Motor neuron (in vitro differentiated cells): ENCODE data around the gene SEC14L2. TPM values are rescaled to one million over a fixed set of nuclear protein-coding genes. Genes with fewer than 3 reads are reported as not detected.

Experiments
- ATAC-seq, 8 experiments: fragments of 200-7000 bp; cut with Tn5 transposase; replicated peaks in 6 of 8; 2 replicates each; pipeline ENCODE4 v1.8.0; 2021; ENCODE audit warnings: mild to moderate bottlenecking in 8 of 8, moderate library complexity in 8 of 8
- H3K27ac ChIP-seq, 2 donors: fragments of 250-450 bp; sonication (Bioruptor Pico); 2 replicates each; pipeline ENCODE4 v1.9.0; 2021; ENCODE audit warnings: antibody characterized with exemption in 2 of 2, mild to moderate bottlenecking in 2 of 2, moderate library complexity in 1 of 2
- H3K4me1 ChIP-seq, 2 donors: fragments of 250-450 bp; sonication (Bioruptor Pico); replicated peaks in 1 of 2; 2 replicates each; pipeline ENCODE4 v1.6.1; 2021; ENCODE audit warnings: antibody characterized with exemption in 2 of 2, mild to moderate bottlenecking in 2 of 2, moderate library complexity in 1 of 2
- H3K4me3 ChIP-seq, 5 donors: fragments of 250-450 bp; sonication (Bioruptor Pico); 2 replicates each; pipeline ENCODE4 v1.9.0; 2021; ENCODE audit warnings: antibody characterized with exemption in 5 of 5, mild to moderate bottlenecking in 5 of 5, moderate library complexity in 4 of 5
- WGBS, 10 experiments: fragments of 450-650 bp; shearing (Covaris generic); methylation state at CpG; one replicate each; pipeline ENCODE4 v1.0.0; 2022; 5-methylcytosine and 5-hydroxymethylcytosine counted together
- in situ Hi-C, 9 experiments: fragments of 400-800 bp; cut with MboI; loops; one replicate each; pipeline ENCODE4 v1.15.0; 2021; ENCODE audit warnings: low sequenced_read_pairs in 9 of 9, low pct_unique_long_range_greater_than_20kb in 2 of 9; ENCODE audit not compliant: unreplicated experiment in 9 of 9
- total RNA-seq, 8 experiments: library from RNA; unstranded; fragments of 300-600 nt; gene quantifications; 2 replicates each; pipeline versions ENCODE4 v1.2.3 to v1.2.4, GENCODE V29; 2022

SEC14L2 gene
- total RNA-seq, 8 experiments from 2014 or later, result 2.0 to 17.3 (median 7.5) TPM

GRCh38 chr22:30426388-30427353 lies 29.9 kb downstream of the SEC14L2 start:
- Histone ChIP-seq H3K4me3 (peak overlapping the region; percentile 52 to 85 (median 73)), H3K27ac (no peak overlapping the region), H3K4me1 (peaks cover 9 to 13% of the 10 kb centered on the region in 2 donors)
- peak in 3 of 8 experiments; percentile 7 to 24 (median 12) for ATAC-seq
- 0 to 90% (median 35%) methylated on average over 1 to 13 of the region's 29 CpGs; no CpG with 5 or more reads in 2 of the 10 experiments for WGBS, 10 experiments
- in situ Hi-C loops, result no loop called here

GRCh38 chr22:30427871-30428270 lies 31.1 kb downstream of the SEC14L2 start:
- no peak overlapping the region for H3K27ac ChIP-seq
- ATAC-seq, result no peak
- no peak overlapping the region for H3K4me3 ChIP-seq
- peaks cover 0 to 2% of the 10 kb centered on the region in 2 donors for H3K4me1 ChIP-seq
- in situ Hi-C loops, result no loop called here
- no CpG with 5 or more reads among the region's 1 CpG for WGBS, 10 experiments

GRCh38 chr22:30429887-30430286 lies 33.1 kb downstream of the SEC14L2 start:
- in situ Hi-C loops, result no loop called here
- H3K4me1 ChIP-seq, result peaks cover 0 to 2% of the 10 kb centered on the region in 2 donors
- no CpG with 5 or more reads among the region's 4 CpGs for WGBS, 10 experiments

GRCh38 chr22:30430933-30431332 lies 34.1 kb downstream of the SEC14L2 start:
- in situ Hi-C loops, result no loop called here
- 77% methylated on average over 2 of the region's 4 CpGs; no CpG with 5 or more reads in 9 of the 10 experiments for WGBS, 10 experiments
- ATAC-seq, result no peak

More at GRCh38 chr22:30429887-30430286, 33.1 kb downstream of the SEC14L2 start:
- peak in 1 of 8 experiments; percentile 3 for ATAC-seq
- Histone ChIP-seq H3K27ac (no peak overlapping the region), H3K4me3 (no peak overlapping the region)

GRCh38 chr22:30432096-30432495 lies 35.3 kb downstream of the SEC14L2 start:
- Histone ChIP-seq H3K4me1 (no peaks in the 10 kb centered on the region), H3K27ac (no peak overlapping the region), H3K4me3 (no peak overlapping the region)
- in situ Hi-C loops, result no loop called here
- no peak for ATAC-seq
- 57 to 100% (median 100%) methylated on average over 1 of the region's 4 CpGs; no CpG with 5 or more reads in 7 of the 10 experiments for WGBS, 10 experiments

More at GRCh38 chr22:30430933-30431332, 34.1 kb downstream of the SEC14L2 start:
- H3K4me1 ChIP-seq, result peaks cover 0 to 2% of the 10 kb centered on the region in 2 donors
- H3K4me3 ChIP-seq, result no peak overlapping the region
- no peak overlapping the region for H3K27ac ChIP-seq

- no peak overlapping the region for H3K27ac ChIP-seq
- ATAC-seq, result no peak
- WGBS, 10 experiments, result 40% methylated on average over 1 of the region's 2 CpGs; no CpG with 5 or more reads in 9 of the 10 experiments
Observed at GRCh38 chr22:30432520-30432919, 35.7 kb downstream of the SEC14L2 start.

GRCh38 chr22:30433227-30433626 lies 36.4 kb downstream of the SEC14L2 start:
- in situ Hi-C loops, result no loop called here
- Histone ChIP-seq H3K4me1 (no peaks in the 10 kb centered on the region), H3K4me3 (no peak overlapping the region), H3K27ac (no peak overlapping the region)
- ATAC-seq, result no peak
- 80 to 90% methylated on average over 2 of the region's 3 CpGs; no CpG with 5 or more reads in 8 of the 10 experiments for WGBS, 10 experiments

More at GRCh38 chr22:30432520-30432919, 35.7 kb downstream of the SEC14L2 start:
- H3K4me3 ChIP-seq, result no peak overlapping the region
- H3K4me1 ChIP-seq, result no peaks in the 10 kb centered on the region
- in situ Hi-C loops, result no loop called here

- in situ Hi-C loops, result no loop called here
- Histone ChIP-seq H3K27ac (no peak overlapping the region), H3K4me3 (no peak overlapping the region), H3K4me1 (no peaks in the 10 kb centered on the region)
- WGBS, 10 experiments, result no CpG with 5 or more reads among the region's 1 CpG
- no peak for ATAC-seq
Observed at GRCh38 chr22:30433773-30434172, 37.0 kb downstream of the SEC14L2 start.

- 0 to 80% (median 40%) methylated on average over 1 of the region's 1 CpG; no CpG with 5 or more reads in 6 of the 10 experiments for WGBS, 10 experiments
- in situ Hi-C loops, result no loop called here
Observed at GRCh38 chr22:30434843-30435242, 38.0 kb downstream of the SEC14L2 start.

GRCh38 chr22:30435674-30436126 lies 38.9 kb downstream of the SEC14L2 start:
- no peak overlapping the region for H3K4me3 ChIP-seq
- no peak overlapping the region for H3K27ac ChIP-seq
- ATAC-seq, result peak in 1 of 8 experiments; percentile 38
- WGBS, 10 experiments, result 58 to 100% (median 90%) methylated on average over 2 to 5 of the region's 6 CpGs; no CpG with 5 or more reads in 4 of the 10 experiments
- in situ Hi-C loops, result no loop called here
- H3K4me1 ChIP-seq, result no peaks in the 10 kb centered on the region

More at GRCh38 chr22:30434843-30435242, 38.0 kb downstream of the SEC14L2 start:
- ATAC-seq, result peak in 1 of 8 experiments; percentile 15
- Histone ChIP-seq H3K4me1 (no peaks in the 10 kb centered on the region), H3K4me3 (no peak overlapping the region), H3K27ac (no peak overlapping the region)

- WGBS, 10 experiments, result 50 to 83% (median 80%) methylated on average over 1 of the region's 2 CpGs; no CpG with 5 or more reads in 7 of the 10 experiments
- Histone ChIP-seq H3K4me3 (no peak overlapping the region), H3K4me1 (no peaks in the 10 kb centered on the region), H3K27ac (no peak overlapping the region)
- ATAC-seq, result no peak
- in situ Hi-C loops, result no loop called here
Observed at GRCh38 chr22:30436196-30436595, 39.4 kb downstream of the SEC14L2 start.

GRCh38 chr22:30438559-30438958 lies 41.7 kb downstream of the SEC14L2 start:
- Histone ChIP-seq H3K4me1 (no peaks in the 10 kb centered on the region), H3K4me3 (no peak overlapping the region), H3K27ac (no peak overlapping the region)
- ATAC-seq, result no peak
- in situ Hi-C loops, result no loop called here
- WGBS, 10 experiments, result 0 to 100% (median 80%) methylated on average over 1 to 2 of the region's 3 CpGs; no CpG with 5 or more reads in 3 of the 10 experiments

GRCh38 chr22:30439226-30439625 lies 42.4 kb downstream of the SEC14L2 start:
- WGBS, 10 experiments, result 100% methylated on average over 1 to 3 of the region's 4 CpGs; no CpG with 5 or more reads in 8 of the 10 experiments
- ATAC-seq, result no peak
- Histone ChIP-seq H3K27ac (no peak overlapping the region), H3K4me3 (no peak overlapping the region), H3K4me1 (no peaks in the 10 kb centered on the region)
- in situ Hi-C loops, result no loop called here
